CD14-positive monocyte (primary cell): ENCODE results near the gene UST. TPM values are rescaled to one million over a fixed set of nuclear protein-coding genes. Genes with fewer than 3 reads are reported as not detected.

ENCODE experiments used
- DNase-seq, 3 donors: peaks; one replicate each; pipeline ENCODE4 v3.0.0-alpha.2; 2011 to 2022
- H2AFZ ChIP-seq: 2 replicates; pipeline ENCODE4 v1.6.0; 2012; ENCODE audit warnings: mild to moderate bottlenecking, low read depth, low read length, inconsistent platforms; ENCODE audit not compliant: insufficient read depth, poor library complexity, severe bottlenecking
- H3K27ac ChIP-seq, 2 donors: 1 replicate in 1 of 2; 2 replicates in 1 of 2; pipeline ENCODE4 v1.5.1; 2012 to 2013; ENCODE audit warnings: low read length in 2 of 2, control low read depth in 1 of 2, inconsistent platforms in 1 of 2, low read depth in 1 of 2, mild to moderate bottlenecking in 1 of 2
- H3K27me3 ChIP-seq, 2 donors: one replicate each; pipeline versions ENCODE4 v1.6.0 to v1.6.1; 2011 to 2013; ENCODE audit warnings: low read length in 2 of 2; ENCODE audit not compliant: control insufficient read depth in 2 of 2, insufficient read depth in 2 of 2
- H3K36me3 ChIP-seq, 2 donors: replicated peaks in 1 of 2; 1 replicate in 1 of 2; 2 replicates in 1 of 2; pipeline versions ENCODE4 v1.5.1 to v1.6.1; 2012 to 2013; ENCODE audit warnings: low read length in 2 of 2, control low read depth in 1 of 2, inconsistent platforms in 1 of 2, mild to moderate bottlenecking in 1 of 2; ENCODE audit not compliant: insufficient read depth in 2 of 2, control insufficient read depth in 1 of 2
- H3K4me1 ChIP-seq, 2 donors: 1 replicate in 1 of 2; 2 replicates in 1 of 2; pipeline versions ENCODE4 v1.5.1 to v1.6.1; 2012 to 2013; ENCODE audit warnings: low read length in 2 of 2, control low read depth in 1 of 2, inconsistent platforms in 1 of 2, mild to moderate bottlenecking in 1 of 2, moderate library complexity in 1 of 2; ENCODE audit not compliant: insufficient read depth in 2 of 2, control insufficient read depth in 1 of 2
- H3K4me2 ChIP-seq: replicated peaks from 2 replicates; pipeline ENCODE3; 2012; ENCODE audit warnings: low read length, moderate library complexity, mild to moderate bottlenecking; ENCODE audit not compliant: poor library complexity, severe bottlenecking; ENCODE audit errors: extremely low read depth
- H3K4me3 ChIP-seq, 3 experiments: fragments of 200-600 bp in 1 of 3; sonication (generic) in 1 of 3; replicated peaks in 1 of 3; 1 replicate in 2 of 3; 2 replicates in 1 of 3; pipeline ENCODE4 v1.5.1; 2011 to 2013; ENCODE audit warnings: low read length in 3 of 3, mild to moderate bottlenecking in 3 of 3, control low read depth in 2 of 3, low read depth in 2 of 3, inconsistent platforms in 1 of 3, moderate library complexity in 1 of 3
- H3K79me2 ChIP-seq: 2 replicates; pipeline ENCODE4 v1.6.0; 2012; ENCODE audit warnings: mild to moderate bottlenecking, control low read depth, inconsistent platforms, low read length, moderate library complexity; ENCODE audit not compliant: insufficient read depth
- H3K9ac ChIP-seq: 2 replicates; pipeline ENCODE4 v1.6.0; 2017; ENCODE audit warnings: low read length, mild to moderate bottlenecking; ENCODE audit not compliant: insufficient read depth, poor library complexity, severe bottlenecking
- H3K9me3 ChIP-seq, 2 donors: replicated peaks in 1 of 2; 1 replicate in 1 of 2; 2 replicates in 1 of 2; pipeline versions ENCODE4 v1.5.1 to v1.6.1; 2012 to 2013; ENCODE audit warnings: low read length in 2 of 2, control low read depth in 1 of 2; ENCODE audit not compliant: control insufficient read depth in 1 of 2, insufficient read depth in 1 of 2
- H4K20me1 ChIP-seq: 2 replicates; pipeline ENCODE4 v1.6.0; 2012; ENCODE audit warnings: mild to moderate bottlenecking, low read length, control low read depth, moderate library complexity; ENCODE audit not compliant: insufficient read depth
- H3K27ac Mint-ChIP-seq, 7 donors: one replicate each; pipeline ENCODE4 v1.8.0; 2020; ENCODE audit warnings: mild to moderate bottlenecking in 7 of 7, mixed read lengths in 7 of 7, moderate library complexity in 6 of 7, inconsistent platforms in 2 of 7
- H3K27me3 Mint-ChIP-seq, 3 donors: one replicate each; pipeline ENCODE4 v1.8.0; 2021 to 2022; ENCODE audit warnings: low read depth in 3 of 3, mild to moderate bottlenecking in 3 of 3, mixed read lengths in 3 of 3, moderate library complexity in 3 of 3, inconsistent platforms in 1 of 3
- H3K36me3 Mint-ChIP-seq, 2 donors: one replicate each; pipeline ENCODE4 v1.8.0; 2020; ENCODE audit warnings: mixed read lengths in 2 of 2, inconsistent platforms in 1 of 2, mild to moderate bottlenecking in 1 of 2
- H3K4me1 Mint-ChIP-seq: one replicate; pipeline ENCODE4 v1.8.0; 2020; ENCODE audit warnings: mild to moderate bottlenecking, mixed read lengths
- H3K4me3 Mint-ChIP-seq, 2 donors: one replicate each; pipeline ENCODE4 v1.8.0; 2020; ENCODE audit warnings: mild to moderate bottlenecking in 2 of 2, mixed read lengths in 2 of 2, moderate library complexity in 1 of 2
- H3K9me3 Mint-ChIP-seq, 7 donors: one replicate each; pipeline ENCODE4 v1.8.0; 2020 to 2022; ENCODE audit warnings: mixed read lengths in 7 of 7, mild to moderate bottlenecking in 6 of 7, moderate library complexity in 6 of 7, inconsistent platforms in 2 of 7
- WGBS: methylation state at CpG from one replicate; pipeline ENCODE4 v1.1.5; 2013; ENCODE audit warnings: missing lambda C conversion rate; ENCODE audit not compliant: insufficient coverage; 5-methylcytosine and 5-hydroxymethylcytosine counted together
- intact Hi-C, 2 donors: fragments of 100-400 bp; cut with micrococcal nuclease; formaldehyde crosslinking; loops; one replicate each; pipeline versions ENCODE4 v1.15.0 to v1.15.1; 2023
- polyA plus RNA-seq, 3 donors: library from polyadenylated mRNA; depleted of rRNA in 1 of 3; unstranded in 2 of 3; stranded (reverse) in 1 of 3; fragments of 300-500 nt in 2 of 3; fragments of >200 nt in 1 of 3; fragmentation: Illumina TruSeq in 2 of 3; gene quantifications; 1 replicate in 2 of 3; 2 replicates in 1 of 3; pipeline ENCODE4 v1.2.3, GENCODE V29; 2012 to 2021
- TF ChIP-seq, protein P1 (sequence below): fragments of 200-600 bp; IDR thresholded peaks from one replicate; pipeline ENCODE4 v1.8.0; 2022; ENCODE audit warnings: antibody characterized with exemption, mild to moderate bottlenecking

The UST gene
- polyA plus RNA-seq, 3 donors = 0.33 to 0.53 (median 0.48) TPM

DNA sequence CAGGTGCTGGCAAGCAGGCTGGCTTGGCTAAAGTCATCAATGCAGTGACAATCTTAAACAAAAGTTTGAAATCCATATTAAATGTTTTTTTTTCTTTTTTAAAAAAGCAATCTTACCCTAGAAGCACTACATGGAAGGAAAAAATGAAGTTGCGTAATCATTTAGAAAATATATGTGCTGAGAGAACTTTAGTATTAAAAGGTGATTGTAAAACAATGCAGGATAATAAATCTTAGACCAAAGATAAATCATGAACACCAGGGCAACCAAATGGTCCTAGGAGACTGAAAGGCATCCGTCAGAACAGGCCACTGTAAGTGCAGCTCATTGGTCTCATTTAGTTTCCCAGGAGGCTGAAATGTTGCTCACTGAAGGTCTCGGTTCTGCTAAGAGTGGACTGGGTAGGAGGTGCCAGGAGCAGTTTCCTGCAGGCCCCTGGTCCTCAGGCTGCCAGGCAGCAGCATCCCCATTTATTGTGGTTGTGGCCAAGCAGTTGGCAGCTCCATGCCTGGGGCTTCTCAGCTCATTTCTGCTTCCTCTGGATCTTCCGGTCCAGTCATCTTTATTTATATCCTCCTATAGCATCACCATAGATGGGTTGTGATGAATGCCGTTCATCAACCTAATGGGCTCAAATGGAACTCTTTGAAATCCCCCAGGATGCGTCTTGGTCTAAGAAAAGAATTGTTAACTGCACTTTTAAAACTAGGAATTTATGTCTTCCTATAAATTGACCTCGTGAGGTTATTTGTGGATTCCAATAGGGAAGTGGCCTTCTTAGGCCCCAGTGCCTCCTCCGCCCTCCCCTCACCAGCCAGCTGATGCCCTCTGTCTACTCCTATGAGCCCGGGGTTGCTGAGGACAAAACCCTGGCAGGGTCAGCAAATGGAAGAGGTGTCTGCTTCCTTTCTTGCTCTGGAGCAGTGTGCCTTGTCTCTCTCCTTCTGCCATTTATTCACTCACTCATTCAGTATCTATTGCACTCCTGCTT lies 269.0 kb downstream of the UST start:
- H3K79me2 ChIP-seq = no peaks in the 10 kb centered on the region
- H3K27ac Mint-ChIP-seq = no peak overlapping the region
- H3K4me3 Mint-ChIP-seq = no peak overlapping the region
- no peak overlapping the region for H3K4me3 ChIP-seq
- no peaks in the 10 kb centered on the region for H3K27me3 ChIP-seq
- intact Hi-C loops = no loop called here
- 43% methylated on average over 3 of the region's 9 CpGs for WGBS
- H3K36me3 ChIP-seq = no peaks in the 10 kb centered on the region
- H3K9me3 Mint-ChIP-seq = peaks cover 0 to 1% (median 0%) of the 10 kb centered on the region in 7 donors
- no peaks in the 10 kb centered on the region for H3K36me3 Mint-ChIP-seq
- peaks cover 6 to 9% of the 10 kb centered on the region in 2 donors for H3K4me1 ChIP-seq
- H3K9me3 ChIP-seq = no peaks in the 10 kb centered on the region
- DNase-seq = peak in 2 of 3 donors; percentile 18 to 31
- no peaks in the 10 kb centered on the region for H4K20me1 ChIP-seq
- TF ChIP-seq, protein P1, sequence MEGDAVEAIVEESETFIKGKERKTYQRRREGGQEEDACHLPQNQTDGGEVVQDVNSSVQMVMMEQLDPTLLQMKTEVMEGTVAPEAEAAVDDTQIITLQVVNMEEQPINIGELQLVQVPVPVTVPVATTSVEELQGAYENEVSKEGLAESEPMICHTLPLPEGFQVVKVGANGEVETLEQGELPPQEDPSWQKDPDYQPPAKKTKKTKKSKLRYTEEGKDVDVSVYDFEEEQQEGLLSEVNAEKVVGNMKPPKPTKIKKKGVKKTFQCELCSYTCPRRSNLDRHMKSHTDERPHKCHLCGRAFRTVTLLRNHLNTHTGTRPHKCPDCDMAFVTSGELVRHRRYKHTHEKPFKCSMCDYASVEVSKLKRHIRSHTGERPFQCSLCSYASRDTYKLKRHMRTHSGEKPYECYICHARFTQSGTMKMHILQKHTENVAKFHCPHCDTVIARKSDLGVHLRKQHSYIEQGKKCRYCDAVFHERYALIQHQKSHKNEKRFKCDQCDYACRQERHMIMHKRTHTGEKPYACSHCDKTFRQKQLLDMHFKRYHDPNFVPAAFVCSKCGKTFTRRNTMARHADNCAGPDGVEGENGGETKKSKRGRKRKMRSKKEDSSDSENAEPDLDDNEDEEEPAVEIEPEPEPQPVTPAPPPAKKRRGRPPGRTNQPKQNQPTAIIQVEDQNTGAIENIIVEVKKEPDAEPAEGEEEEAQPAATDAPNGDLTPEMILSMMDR = no peak
- peaks cover 0 to 2% (median 0%) of the 10 kb centered on the region in 3 donors for H3K27me3 Mint-ChIP-seq
- H3K4me2 ChIP-seq = no peak overlapping the region
- H3K9ac ChIP-seq = no peak overlapping the region
- H2AFZ ChIP-seq = no peak overlapping the region
- H3K4me1 Mint-ChIP-seq = peaks cover 16% of the 10 kb centered on the region
- H3K27ac ChIP-seq = no peak overlapping the region

DNA sequence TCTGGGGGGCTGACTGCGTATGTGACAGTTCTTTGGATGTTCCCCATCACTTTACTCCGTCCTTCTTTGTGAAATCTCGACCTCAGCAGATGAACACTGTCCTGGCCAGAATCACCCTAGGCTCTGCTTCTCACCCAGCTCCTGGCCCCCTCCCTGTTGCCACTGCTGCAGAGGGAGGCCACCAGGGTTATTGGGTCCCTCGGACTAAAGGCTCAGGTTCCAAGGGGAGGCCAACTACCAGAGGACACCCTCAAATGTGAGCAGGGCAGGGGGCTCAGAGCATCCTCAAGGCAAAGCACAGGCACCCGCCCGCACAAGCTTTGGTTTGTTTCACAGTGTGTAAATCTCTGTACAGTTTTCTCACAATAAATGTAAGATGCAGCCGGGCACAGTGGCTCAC lies 269.9 kb downstream of the UST start:
- Mint-ChIP-seq H3K27me3 (peaks cover 0 to 2% (median 0%) of the 10 kb centered on the region in 3 donors), H3K36me3 (no peaks in the 10 kb centered on the region), H3K4me1 (peaks cover 16% of the 10 kb centered on the region), H3K27ac (peak overlapping the region in 1 of 7 donors; percentile 72), H3K4me3 (no peak overlapping the region), H3K9me3 (peaks cover 0 to 1% (median 0%) of the 10 kb centered on the region in 7 donors)
- Histone ChIP-seq H3K9me3 (no peaks in the 10 kb centered on the region), H3K4me3 (no peak overlapping the region), H3K36me3 (no peaks in the 10 kb centered on the region), H3K4me2 (no peak overlapping the region), H3K27ac (no peak overlapping the region), H3K27me3 (no peaks in the 10 kb centered on the region), H3K9ac (no peak overlapping the region), H3K4me1 (peaks cover 6 to 9% of the 10 kb centered on the region in 2 donors), H4K20me1 (no peaks in the 10 kb centered on the region), H2AFZ (no peak overlapping the region), H3K79me2 (no peaks in the 10 kb centered on the region)
- TF ChIP-seq, protein P1 = no peak
- intact Hi-C loops = no loop called here
- 92% methylated on average over 3 of the region's 7 CpGs for WGBS
- no peak for DNase-seq
